Transverse colon (tissue), 4 donors: ENCODE measurements around the gene CNTN1. TPM values are rescaled to one million over a fixed set of nuclear protein-coding genes. Genes with fewer than 3 reads are reported as not detected.

ENCODE experiments used
- DNase-seq: peaks from one replicate; pipeline ENCODE4 v3.0.0-alpha.2; 2019
- H3K27ac ChIP-seq, 4 donors: fragments of 200-600 bp; sonication (generic); 2 replicates each; pipeline ENCODE4 v1.5.1; 2016 to 2018; ENCODE audit warnings: inconsistent platforms in 4 of 4
- H3K27me3 ChIP-seq: fragments of 200-600 bp; sonication (generic); 2 replicates; pipeline ENCODE4 v1.5.1; 2017; ENCODE audit warnings: inconsistent platforms
- H3K36me3 ChIP-seq, 4 donors: fragments of 200-600 bp; sonication (generic); 2 replicates each; pipeline ENCODE4 v1.5.1; 2017 to 2019; ENCODE audit warnings: inconsistent platforms in 4 of 4
- H3K4me1 ChIP-seq, 4 donors: fragments of 200-600 bp; sonication (generic); 2 replicates each; pipeline ENCODE4 v1.5.1; 2017 to 2020; ENCODE audit warnings: inconsistent platforms in 4 of 4
- H3K4me3 ChIP-seq, 4 donors: fragments of 200-600 bp; sonication (generic); 1 replicate in 1 of 4; 2 replicates in 3 of 4; pipeline versions ENCODE4 v1.5.1 to v1.6.1; 2017 to 2019; ENCODE audit warnings: inconsistent platforms in 4 of 4
- H3K9me3 ChIP-seq, 2 donors: fragments of 200-600 bp; sonication (generic); 2 replicates each; pipeline ENCODE4 v1.5.1; 2017 to 2019; ENCODE audit warnings: inconsistent platforms in 2 of 2
- CTCF ChIP-seq, 5 experiments: fragments of 200-600 bp in 3 of 5; fragments of 450-650 bp in 2 of 5; sonication (generic) in 3 of 5; IDR thresholded peaks; 1 replicate in 2 of 5; 2 replicates in 3 of 5; pipeline ENCODE4 v1.5.1; 2016 to 2017; ENCODE audit warnings: antibody characterized with exemption in 5 of 5, inconsistent platforms in 3 of 5, mild to moderate bottlenecking in 2 of 5, moderate library complexity in 1 of 5
- EP300 ChIP-seq: sonication (generic); formaldehyde crosslinking; IDR thresholded peaks from one replicate; pipeline ENCODE4 v1.6.1; 2017; ENCODE audit warnings: antibody characterized with exemption, low read depth
- POLR2A ChIP-seq: fragments of 450-650 bp; IDR thresholded peaks from one replicate; pipeline ENCODE4 v1.6.1; 2016; ENCODE audit warnings: antibody characterized with exemption, mild to moderate bottlenecking, moderate library complexity
- POLR2AphosphoS5 ChIP-seq, 3 donors: sonication (generic); formaldehyde crosslinking; IDR thresholded peaks; one replicate each; pipeline ENCODE4 v1.6.1; 2016; ENCODE audit warnings: antibody characterized with exemption in 3 of 3
- WGBS, 2 donors: methylation state at CpG; one replicate each; pipeline ENCODE4 v1.1.5; 2018; ENCODE audit warnings: low coverage in 1 of 2; 5-methylcytosine and 5-hydroxymethylcytosine counted together
- in situ Hi-C, 4 donors: fragments of 200-750 bp; cut with MboI; loops; one replicate each; pipeline versions ENCODE4 v1.15.0 to v1.15.1; 2017; ENCODE audit warnings: low sequenced_read_pairs in 3 of 4, low pct_ligation_motif_present in 1 of 4, low pct_unique_long_range_greater_than_20kb in 1 of 4
- intact Hi-C: fragments of 100-400 bp; cut with DNase I; formaldehyde crosslinking; loops from one replicate; pipeline ENCODE4 v1.15.1; 2023; ENCODE audit warnings: low total_unique reads
- total RNA-seq, 4 donors: library from RNA; depleted of rRNA; stranded (reverse); fragments of >200 nt; gene quantifications; one replicate each; pipeline ENCODE4 v1.1.0, GENCODE V29; 2016

CNTN1 gene
- total RNA-seq, 4 donors from 2014 or later = 0.60 to 3.2 (median 1.4) TPM

- Histone ChIP-seq H3K36me3 (no peaks in the 10 kb centered on the region), H3K9me3 (no peaks in the 10 kb centered on the region), H3K27me3 (no peaks in the 10 kb centered on the region), H3K4me1 (peaks cover 0 to 4% (median 0%) of the 10 kb centered on the region in 4 donors), H3K27ac (no peak overlapping the region), H3K4me3 (no peak overlapping the region)
- TF ChIP-seq EP300 (no peak), CTCF (IDR thresholded peaks at IDR 0.05) (no peak), POLR2AphosphoS5 (IDR thresholded peaks at IDR 0.05) (no peak), POLR2A (no peak)
- in situ Hi-C loops (no loop called here), intact Hi-C loops (no loop called here)
- DNase-seq = no peak
- WGBS, 2 donors = 92 to 95% methylated on average over 1 of the region's 1 CpG
Measured at GRCh38 chr12:40957417-40957816, 265.2 kb downstream of the CNTN1 start.

GRCh38 chr12:40959041-40959440, 266.8 kb downstream of the CNTN1 start:
- no peak for DNase-seq
- in situ Hi-C loops = no loop called here

GRCh38 chr12:40963751-40964150, 271.5 kb downstream of the CNTN1 start:
- no peak overlapping the region for H3K27ac ChIP-seq
- no peaks in the 10 kb centered on the region for H3K4me1 ChIP-seq
- no peak for TF ChIP-seq EP300
- no peak for TF ChIP-seq POLR2AphosphoS5 (IDR thresholded peaks at IDR 0.05)
- TF ChIP-seq POLR2A = no peak
- TF ChIP-seq CTCF (IDR thresholded peaks at IDR 0.05) = no peak
- no peaks in the 10 kb centered on the region for H3K27me3 ChIP-seq
- no peak for DNase-seq
- in situ Hi-C loops = no loop called here
- WGBS, 2 donors = 37 to 43% methylated on average over 2 of the region's 2 CpGs
- H3K9me3 ChIP-seq = no peaks in the 10 kb centered on the region
- no peaks in the 10 kb centered on the region for H3K36me3 ChIP-seq
- H3K4me3 ChIP-seq = no peak overlapping the region
- intact Hi-C loops = no loop called here

More at GRCh38 chr12:40959041-40959440, 266.8 kb downstream of the CNTN1 start:
- Histone ChIP-seq H3K4me1 (no peaks in the 10 kb centered on the region), H3K9me3 (no peaks in the 10 kb centered on the region), H3K4me3 (no peak overlapping the region), H3K27ac (no peak overlapping the region), H3K27me3 (no peaks in the 10 kb centered on the region), H3K36me3 (no peaks in the 10 kb centered on the region)
- intact Hi-C loops = no loop called here
- TF ChIP-seq POLR2A (no peak), CTCF (IDR thresholded peaks at IDR 0.05) (no peak), POLR2AphosphoS5 (IDR thresholded peaks at IDR 0.05) (no peak), EP300 (no peak)
- 90 to 100% methylated on average over 2 of the region's 2 CpGs for WGBS, 2 donors

- WGBS, 2 donors = 66 to 71% methylated on average over 4 to 6 of the region's 6 CpGs
- H3K27me3 ChIP-seq = no peaks in the 10 kb centered on the region
- DNase-seq = no peak
- no peak overlapping the region for H3K27ac ChIP-seq
- in situ Hi-C loops = no loop called here
- H3K4me1 ChIP-seq = no peaks in the 10 kb centered on the region
- no peak for TF ChIP-seq POLR2A
- TF ChIP-seq CTCF (IDR thresholded peaks at IDR 0.05) = no peak
- H3K9me3 ChIP-seq = no peaks in the 10 kb centered on the region
- intact Hi-C loops = no loop called here
- H3K4me3 ChIP-seq = no peak overlapping the region
- no peaks in the 10 kb centered on the region for H3K36me3 ChIP-seq
Measured at GRCh38 chr12:40969796-40970195, 277.6 kb downstream of the CNTN1 start.
